GM10266 (cell line): ENCODE data around the gene CAMK1D.
"Not testable (repeated sequence)": the region's sequence is repeated elsewhere in the genome, so short reads cannot be mapped to it uniquely, and the experiment has no call there.

Experiments used
- DNase-seq: peaks from one replicate; pipeline ENCODE4 v3.0.0; 2012; ENCODE audit errors: extremely low spot score
- CTCF ChIP-seq: IDR thresholded peaks from 2 replicates; pipeline ENCODE4 v1.5.1; 2012; ENCODE audit warnings: mild to moderate bottlenecking, low read depth; ENCODE audit not compliant: control insufficient read depth, insufficient read depth; ENCODE audit errors: missing control alignments

CAMK1D gene

GRCh38 chr10:12321641-12322040, 27.7 kb upstream of the CAMK1D start:
- no peak for TF ChIP-seq CTCF
- DNase-seq = no peak

- no peak for DNase-seq
- no peak for TF ChIP-seq CTCF
Measured at GRCh38 chr10:12322583-12323131, 26.7 kb upstream of the CAMK1D start.

GRCh38 chr10:12324530-12324929, 24.8 kb upstream of the CAMK1D start:
- TF ChIP-seq CTCF = no peak

GRCh38 chr10:12327074-12327473, 22.3 kb upstream of the CAMK1D start:
- DNase-seq = no peak
- no peak for TF ChIP-seq CTCF

More at GRCh38 chr10:12324530-12324929, 24.8 kb upstream of the CAMK1D start:
- DNase-seq = no peak

GRCh38 chr10:12327476-12327875, 21.9 kb upstream of the CAMK1D start:
- no peak for TF ChIP-seq CTCF
- no peak for DNase-seq

- not testable (repeated sequence) for DNase-seq
Measured at GRCh38 chr10:12328312-12328711, 21.0 kb upstream of the CAMK1D start.

- no peak for DNase-seq
- no peak for TF ChIP-seq CTCF
Measured at GRCh38 chr10:12332572-12333379, 16.6 kb upstream of the CAMK1D start.
